Measurements from ENCODE around the gene TLCD2.
"Not testable (repeated sequence)": the region's sequence is repeated elsewhere in the genome, so short reads cannot be mapped to it uniquely, and the experiment has no call there.

Gene TLCD2

GRCh38 chr17:1724351-1724868 is 14.2 kb upstream of the TLCD2 start, which contains the start of gene WDR81:
Gene WDR81 (plus strand): TSS chr17:1724704. CDS start chr17:1724960, 256 bp downstream.
- H3K27me3 ChIP-seq (ENCODE audit: insufficient read depth, poor library complexity, severe bottlenecking) = no peaks in the 10 kb centered on the region
- H3K36me3 ChIP-seq (ENCODE audit: low read depth) = no peaks in the 10 kb centered on the region
- ATAC-seq (ENCODE audit: low read depth) = peak; percentile 55
- H3K9me3 ChIP-seq (ENCODE audit: severe bottlenecking) = no peaks in the 10 kb centered on the region
- peak within 1 kb of the TSS; percentile 78 for H3K4me3 ChIP-seq (ENCODE audit: severe bottlenecking)
- peak; percentile 85 for DNase-seq (ENCODE audit: low spot score)
- TF ChIP-seq CTCF (IDR thresholded peaks at IDR 0.05; ENCODE audit: poor library complexity, severe bottlenecking) = no peak
- peak within 1 kb of the TSS; percentile 58 for H3K27ac ChIP-seq (ENCODE audit: poor library complexity, severe bottlenecking)
- peaks cover 2% of the 10 kb centered on the region for H3K4me1 ChIP-seq (ENCODE audit: insufficient read depth, poor library complexity, severe bottlenecking)

GRCh38 chr17:1722022-1722421 is 11.8 kb upstream of the TLCD2 start:
- H3K36me3 ChIP-seq (ENCODE audit: low read depth); H3K27me3 ChIP-seq (ENCODE audit: insufficient read depth, poor library complexity, severe bottlenecking); H3K4me3 ChIP-seq (ENCODE audit: severe bottlenecking); H3K4me1 ChIP-seq (ENCODE audit: insufficient read depth, poor library complexity, severe bottlenecking); H3K9me3 ChIP-seq (ENCODE audit: severe bottlenecking); DNase-seq (ENCODE audit: low spot score); ATAC-seq (ENCODE audit: low read depth): not testable (repeated sequence)
- H3K27ac ChIP-seq (ENCODE audit: poor library complexity, severe bottlenecking) = peak overlapping the region; percentile 58

GRCh38 chr17:1720856-1721386 is 10.7 kb upstream of the TLCD2 start:
- ATAC-seq (ENCODE audit: low read depth) (no peak), DNase-seq (ENCODE audit: low spot score) (peak; percentile 57)
- no peak overlapping the region for H3K4me3 ChIP-seq (ENCODE audit: severe bottlenecking)
- H3K36me3 ChIP-seq (ENCODE audit: low read depth) = no peaks in the 10 kb centered on the region
- H3K27ac ChIP-seq (ENCODE audit: poor library complexity, severe bottlenecking) = peak overlapping the region; percentile 58
- H3K4me1 ChIP-seq (ENCODE audit: insufficient read depth, poor library complexity, severe bottlenecking) = peaks cover 2% of the 10 kb centered on the region
- no peaks in the 10 kb centered on the region for H3K27me3 ChIP-seq (ENCODE audit: insufficient read depth, poor library complexity, severe bottlenecking)
- peak; percentile 97 for TF ChIP-seq CTCF (IDR thresholded peaks at IDR 0.05; ENCODE audit: poor library complexity, severe bottlenecking)
- no peaks in the 10 kb centered on the region for H3K9me3 ChIP-seq (ENCODE audit: severe bottlenecking)

- H3K4me3 ChIP-seq (ENCODE audit: severe bottlenecking) = no peak overlapping the region
- peaks cover 9% of the 10 kb centered on the region for H3K4me1 ChIP-seq (ENCODE audit: insufficient read depth, poor library complexity, severe bottlenecking)
- no peak for TF ChIP-seq CTCF (IDR thresholded peaks at IDR 0.05; ENCODE audit: poor library complexity, severe bottlenecking)
- DNase-seq (ENCODE audit: low spot score) (no peak), ATAC-seq (ENCODE audit: low read depth) (no peak)
- H3K27ac ChIP-seq (ENCODE audit: poor library complexity, severe bottlenecking) = peak overlapping the region; percentile 93
- no peaks in the 10 kb centered on the region for H3K9me3 ChIP-seq (ENCODE audit: severe bottlenecking)
- no peaks in the 10 kb centered on the region for H3K27me3 ChIP-seq (ENCODE audit: insufficient read depth, poor library complexity, severe bottlenecking)
- H3K36me3 ChIP-seq (ENCODE audit: low read depth) = peaks cover 8% of the 10 kb centered on the region
Measured at GRCh38 chr17:1718362-1719165, 8.4 kb upstream of the TLCD2 start.

GRCh38 chr17:1716912-1717695 is 6.9 kb upstream of the TLCD2 start:
- TF ChIP-seq CTCF (IDR thresholded peaks at IDR 0.05; ENCODE audit: poor library complexity, severe bottlenecking) = no peak
- H3K36me3 ChIP-seq (ENCODE audit: low read depth) = peaks cover 23% of the 10 kb centered on the region
- peak; percentile 57 for ATAC-seq (ENCODE audit: low read depth)

More at GRCh38 chr17:1716912-1717695, 6.9 kb upstream of the TLCD2 start:
- Histone ChIP-seq H3K27ac (ENCODE audit: poor library complexity, severe bottlenecking) (peak overlapping the region; percentile 93), H3K9me3 (ENCODE audit: severe bottlenecking) (no peaks in the 10 kb centered on the region), H3K4me3 (ENCODE audit: severe bottlenecking) (peak overlapping the region; percentile 47), H3K4me1 (ENCODE audit: insufficient read depth, poor library complexity, severe bottlenecking) (peaks cover 10% of the 10 kb centered on the region), H3K27me3 (ENCODE audit: insufficient read depth, poor library complexity, severe bottlenecking) (no peaks in the 10 kb centered on the region)
- peak; percentile 97 for DNase-seq (ENCODE audit: low spot score)

Measured in RWPE2 (cell line).